Measurements from ENCODE around the gene SRXN1.
"Not testable (repeated sequence)": the region's sequence is repeated elsewhere in the genome, so short reads cannot be mapped to it uniquely, and the experiment has no call there.

The SRXN1 gene

GRCh38 chr20:653590-654416 lies 803 bp upstream of the SRXN1 start:
- DNase-seq: no peak

- DNase-seq: no peak
Measured at GRCh38 chr20:652615-653109, 338 bp downstream of the SRXN1 start.

GRCh38 chr20:651713-652614 lies 1.0 kb downstream of the SRXN1 start:
- no peak for DNase-seq

- no peak for DNase-seq
Measured at GRCh38 chr20:650954-651353, 2.0 kb downstream of the SRXN1 start.

- DNase-seq: no peak
Measured at GRCh38 chr20:650281-650680, 2.7 kb downstream of the SRXN1 start.

GRCh38 chr20:647479-648019 lies 5.5 kb downstream of the SRXN1 start:
- no peak for DNase-seq

DNA sequence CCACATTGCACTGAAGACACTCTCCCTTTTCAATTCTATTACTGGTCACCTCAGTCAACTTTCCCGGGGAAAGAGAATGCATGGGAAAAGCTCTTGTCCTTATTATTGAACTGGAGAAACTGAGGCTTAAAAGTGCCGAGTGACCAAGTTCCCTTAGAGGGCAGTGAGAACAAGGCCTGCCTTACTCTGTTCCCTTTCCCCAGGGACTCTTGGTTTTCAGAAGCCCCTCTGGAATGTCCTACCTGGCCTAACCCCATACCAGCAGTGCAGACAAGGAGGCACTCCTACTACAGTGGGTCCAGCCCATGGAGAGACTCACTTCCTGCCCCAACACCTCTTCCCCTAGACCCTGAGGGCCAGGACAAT lies 6.1 kb downstream of the SRXN1 start:
- no peak for DNase-seq

DNA sequence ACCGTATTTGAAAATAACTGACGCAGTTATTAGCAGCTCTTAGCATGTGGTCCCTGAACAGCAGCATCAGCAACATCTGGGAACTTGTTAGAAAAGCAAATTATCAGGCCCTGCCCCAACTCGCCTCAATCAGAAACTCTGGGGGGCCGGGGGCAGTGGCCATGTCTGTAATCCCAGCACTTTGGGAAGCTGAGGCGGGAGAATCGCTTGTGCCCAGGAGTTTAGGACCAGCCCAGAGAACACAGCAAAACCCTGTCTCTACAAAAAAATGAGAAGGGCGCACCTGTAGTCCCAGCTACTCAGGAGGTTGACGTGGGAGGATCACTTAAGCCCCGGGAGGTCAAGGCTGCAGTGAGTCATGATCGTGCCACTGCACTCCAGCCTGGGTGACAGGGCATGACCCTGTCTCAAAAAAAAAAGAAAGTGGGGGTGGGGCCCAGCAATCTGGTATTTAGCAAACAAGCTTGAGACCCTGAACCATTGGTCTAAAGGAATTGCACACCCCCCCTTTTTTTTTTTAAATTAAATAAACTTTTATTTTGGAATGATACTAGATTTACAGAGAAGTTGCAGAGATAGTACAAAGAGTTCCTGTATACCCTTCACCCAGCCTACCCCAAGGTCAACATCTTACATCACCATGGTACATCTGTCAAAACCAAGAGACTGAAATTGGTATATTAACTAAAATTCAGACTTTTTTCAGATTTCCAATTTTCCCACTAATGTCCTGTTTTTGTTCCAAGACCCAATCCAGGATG lies 6.7 kb downstream of the SRXN1 start:
- DNase-seq: no peak

DNA sequence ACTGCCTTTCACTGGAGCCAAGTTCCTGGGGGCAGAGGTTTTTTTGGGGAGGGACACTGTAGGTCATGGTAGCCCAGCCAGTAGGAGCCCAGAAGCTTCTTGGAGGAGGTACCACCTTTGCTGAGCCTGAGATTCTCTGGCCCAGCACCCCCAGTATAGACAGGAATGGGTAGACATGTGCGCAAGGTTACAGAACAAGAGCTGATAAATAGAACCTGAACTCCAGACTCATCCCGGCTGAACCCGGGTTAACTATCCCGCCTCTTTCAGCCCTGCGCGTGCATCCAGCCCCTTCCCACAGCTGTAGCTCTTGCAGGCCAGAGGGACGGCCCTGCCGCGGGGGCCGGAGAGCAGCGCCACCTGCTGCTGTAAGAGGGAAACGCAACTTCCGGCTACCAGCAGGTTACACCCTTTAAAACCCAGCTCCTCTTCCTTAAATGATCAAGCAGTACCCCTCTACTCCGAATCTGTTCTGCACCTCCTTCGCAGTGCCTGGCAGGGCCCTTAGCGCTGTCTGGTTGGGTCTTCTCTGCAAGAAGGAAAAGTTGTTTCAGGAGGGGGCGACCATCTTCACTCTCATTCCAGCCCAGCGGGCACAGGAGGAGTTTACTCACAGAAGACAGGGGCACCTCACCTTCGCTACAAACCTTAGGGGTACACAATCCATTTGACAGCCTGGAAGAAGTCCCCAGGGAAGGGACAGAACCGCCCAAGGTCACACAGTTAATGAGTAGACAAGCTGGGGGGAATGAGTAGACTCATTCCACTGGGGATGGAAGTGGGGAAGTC lies 7.5 kb downstream of the SRXN1 start:
- DNase-seq: peak; percentile 25 to 71

- DNase-seq: no peak
Measured at GRCh38 chr20:644692-645317, 8.2 kb downstream of the SRXN1 start.

DNA sequence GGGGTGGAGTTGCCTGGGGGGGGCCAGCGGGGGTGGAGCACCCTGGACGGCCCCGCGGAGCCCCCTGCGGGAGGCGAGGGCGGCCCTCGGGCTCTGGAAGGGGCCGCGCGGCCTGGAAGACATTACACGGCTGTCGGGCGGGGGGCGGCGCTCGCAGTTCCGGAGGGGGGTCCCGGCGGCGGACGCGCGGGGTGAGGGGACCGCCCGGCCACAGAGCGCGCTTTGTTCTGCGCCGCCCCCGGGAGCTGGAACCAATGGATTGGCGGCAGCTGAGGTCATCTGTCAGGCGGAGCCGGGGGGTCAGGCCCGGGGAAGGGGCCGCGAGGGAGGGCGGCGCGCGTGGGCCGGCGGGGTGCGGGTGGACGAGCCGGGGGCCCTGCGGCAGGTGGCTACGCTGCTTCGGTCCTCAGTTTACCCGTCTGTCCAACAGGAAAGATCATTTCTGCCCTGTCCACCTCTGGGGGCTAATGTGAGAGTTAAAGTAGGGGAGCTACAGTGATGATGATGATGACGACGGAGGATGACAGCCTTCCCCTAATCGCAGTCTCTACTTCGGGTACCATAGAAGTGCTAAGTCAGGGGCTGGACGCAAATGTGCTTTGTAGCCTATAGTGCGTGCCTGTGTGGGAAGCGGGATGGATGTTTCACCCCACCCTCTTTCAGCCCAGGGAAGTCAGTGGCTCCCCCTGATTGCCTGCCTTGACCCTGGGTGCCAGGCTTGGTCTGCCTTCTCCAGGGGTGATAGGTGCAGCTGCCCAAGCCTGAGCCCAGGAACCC lies 10.4 kb downstream of the SRXN1 start:
- no peak for DNase-seq

DNA sequence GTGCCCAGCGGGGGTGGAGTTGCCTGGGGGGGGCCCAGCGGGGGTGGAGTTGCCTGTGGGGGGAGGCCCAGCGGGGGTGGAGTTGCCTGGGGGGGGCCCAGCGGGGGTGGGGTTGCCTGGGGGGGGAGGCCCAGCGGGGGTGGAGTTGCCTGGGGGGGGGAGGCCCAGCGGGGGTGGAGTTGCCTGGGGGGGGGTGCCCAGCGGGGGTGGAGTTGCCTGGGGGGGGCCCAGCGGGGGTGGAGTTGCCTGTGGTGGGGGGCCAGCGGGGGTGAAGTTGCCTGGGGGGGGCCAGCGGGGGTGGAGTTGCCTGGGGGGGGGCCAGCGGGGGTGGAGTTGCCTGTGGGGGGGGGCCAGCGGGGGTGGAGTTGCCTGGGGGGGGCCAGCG lies 11.0 kb downstream of the SRXN1 start:
- not testable (repeated sequence) for DNase-seq

- DNase-seq: peak in 1 of 2 experiments; percentile 10
Measured at GRCh38 chr20:641516-641875, 11.5 kb downstream of the SRXN1 start.

- DNase-seq: no peak
Measured at GRCh38 chr20:640674-641515, 12.1 kb downstream of the SRXN1 start.

DNA sequence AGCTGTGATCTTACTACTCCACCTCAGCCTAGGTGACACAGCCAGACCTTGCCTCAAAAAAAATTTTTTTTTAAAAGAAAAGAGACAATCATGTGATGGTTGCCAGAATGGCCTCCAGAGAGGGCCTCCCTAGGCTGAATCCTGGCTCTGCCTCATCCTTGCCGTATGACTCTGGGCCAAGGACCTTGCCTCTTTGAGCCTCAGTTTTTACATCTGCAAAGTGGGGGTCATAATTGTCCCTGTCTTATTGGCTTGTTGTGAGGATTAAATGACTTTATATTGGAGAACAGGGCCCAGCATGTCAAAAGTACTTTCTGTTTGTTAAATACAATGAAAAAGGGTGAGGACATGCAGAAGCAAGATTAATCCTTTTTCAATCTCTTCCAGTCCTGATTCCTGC lies 14.4 kb downstream of the SRXN1 start:
- no peak for DNase-seq

DNA sequence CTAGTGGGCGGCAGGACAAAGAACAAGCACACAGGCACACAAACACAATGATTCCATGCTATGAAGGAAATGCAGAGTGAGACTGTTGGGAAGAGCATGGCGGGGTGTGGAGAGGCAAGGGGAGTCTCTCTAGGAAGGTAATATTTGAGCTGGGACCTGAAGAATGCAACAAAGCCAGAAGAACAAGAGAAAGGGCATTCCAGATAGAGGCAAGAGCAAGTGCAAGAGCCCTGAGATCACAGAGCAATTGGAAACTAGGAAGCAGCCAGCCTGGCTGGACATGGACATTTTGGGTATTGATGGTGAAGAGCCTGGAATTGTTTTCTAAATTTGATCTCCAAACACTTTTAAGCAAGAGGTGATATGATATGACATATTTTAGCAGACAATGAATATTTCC lies 15.4 kb downstream of the SRXN1 start:
- no peak for DNase-seq

- DNase-seq: no peak
Measured at GRCh38 chr20:635893-636338, 17.1 kb downstream of the SRXN1 start.

GRCh38 chr20:635028-635892 lies 17.7 kb downstream of the SRXN1 start:
- DNase-seq: no peak
